Mucosa of descending colon (tissue), 3 donors: Measurements from ENCODE around the gene RET. TPM values are rescaled to one million over a fixed set of nuclear protein-coding genes. Genes with fewer than 3 reads are reported as not detected.

Experiments used
- ATAC-seq: fragments of 200-7000 bp; cut with Tn5 transposase; one replicate; pipeline ENCODE4 v1.9.1; 2020; ENCODE audit warnings: mild to moderate bottlenecking, moderate library complexity
- DNase-seq, 3 donors: peaks; one replicate each; pipeline ENCODE4 v3.0.0-alpha.2; 2020
- H3K36me3 ChIP-seq: fragments of 200-600 bp; one replicate; pipeline ENCODE4 v1.8.0; 2021; ENCODE audit warnings: low read depth, mild to moderate bottlenecking
- H3K4me1 ChIP-seq: fragments of 200-600 bp; one replicate; pipeline ENCODE4 v1.8.0; 2021; ENCODE audit warnings: low read depth, mild to moderate bottlenecking
- H3K4me3 ChIP-seq: fragments of 200-600 bp; one replicate; pipeline ENCODE4 v1.8.0; 2021; ENCODE audit warnings: mild to moderate bottlenecking
- H3K9me3 ChIP-seq: fragments of 200-600 bp; one replicate; pipeline ENCODE4 v1.8.0; 2021; ENCODE audit warnings: mild to moderate bottlenecking
- CTCF ChIP-seq: fragments of 200-600 bp; IDR thresholded peaks from one replicate; pipeline ENCODE4 v1.8.0; 2022; ENCODE audit warnings: antibody characterized with exemption, mild to moderate bottlenecking
- intact Hi-C, 2 donors: fragments of 100-400 bp; cut with DNase I in 1 of 2; cut with micrococcal nuclease in 1 of 2; formaldehyde crosslinking; loops; one replicate each; pipeline versions ENCODE4 v1.11.0 to v1.11.1; 2022; cut with DNase I, micrococcal nuclease
- total RNA-seq, 3 donors: library from RNA; stranded (reverse); fragmentation: NEBNext Ultra II Directional in 2 of 3; extraction: Animal tissue kit (Norgen Biotek cat#: 25700) in 2 of 3; gene quantifications; one replicate each; pipeline versions ENCODE4 v1.2.1 to v1.2.4, GENCODE V29; 2021 to 2023
- donor health status: DM: no; HTN: no; CAD: no; lungs with moderate emphysema.
- donor health status: DM: no; HTN: no; CAD: no.
- donor health status: DM: no; HTN: yes; CAD: no.

RET gene
- total RNA-seq, 3 donors from 2014 or later: 0.84 to 13.5 (median 1.6) TPM

DNA sequence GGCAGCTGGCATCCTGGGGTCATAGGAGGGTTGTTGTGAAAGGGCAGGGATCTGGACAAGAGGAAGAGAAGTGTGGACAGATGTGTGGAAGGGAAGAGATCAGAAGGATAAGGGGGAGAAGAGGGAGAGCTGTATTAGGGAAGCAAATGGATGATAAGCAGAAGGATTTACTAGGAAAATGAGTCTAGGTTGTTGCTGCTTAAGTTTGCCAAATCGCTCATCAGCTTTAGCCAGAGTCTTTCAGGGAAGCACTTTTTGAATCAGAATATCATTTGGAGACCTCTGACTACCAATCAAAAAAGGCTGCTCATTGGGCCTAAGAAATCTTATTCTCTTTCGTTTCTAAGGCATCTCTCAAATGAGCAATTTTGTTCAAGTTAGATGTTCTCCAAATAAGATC lies 58.8 kb downstream of the RET start:
- Histone ChIP-seq H3K4me3 (no peak overlapping the region), H3K4me1 (peaks cover 13% of the 10 kb centered on the region), H3K9me3 (no peaks in the 10 kb centered on the region), H3K36me3 (no peaks in the 10 kb centered on the region)
- intact Hi-C loops: no loop called here
- DNase-seq (no peak), ATAC-seq (no peak)
- TF ChIP-seq CTCF: no peak

- DNase-seq (peak in 1 of 3 donors; percentile 29), ATAC-seq (no peak)
- TF ChIP-seq CTCF: no peak
- peaks cover 13% of the 10 kb centered on the region for H3K4me1 ChIP-seq
- intact Hi-C loops: no loop called here
- no peak overlapping the region for H3K4me3 ChIP-seq
- H3K9me3 ChIP-seq: no peaks in the 10 kb centered on the region
- no peaks in the 10 kb centered on the region for H3K36me3 ChIP-seq
These were observed 59.6 kb downstream of the RET start for GRCh38 chr10:43136432-43136831.

DNA sequence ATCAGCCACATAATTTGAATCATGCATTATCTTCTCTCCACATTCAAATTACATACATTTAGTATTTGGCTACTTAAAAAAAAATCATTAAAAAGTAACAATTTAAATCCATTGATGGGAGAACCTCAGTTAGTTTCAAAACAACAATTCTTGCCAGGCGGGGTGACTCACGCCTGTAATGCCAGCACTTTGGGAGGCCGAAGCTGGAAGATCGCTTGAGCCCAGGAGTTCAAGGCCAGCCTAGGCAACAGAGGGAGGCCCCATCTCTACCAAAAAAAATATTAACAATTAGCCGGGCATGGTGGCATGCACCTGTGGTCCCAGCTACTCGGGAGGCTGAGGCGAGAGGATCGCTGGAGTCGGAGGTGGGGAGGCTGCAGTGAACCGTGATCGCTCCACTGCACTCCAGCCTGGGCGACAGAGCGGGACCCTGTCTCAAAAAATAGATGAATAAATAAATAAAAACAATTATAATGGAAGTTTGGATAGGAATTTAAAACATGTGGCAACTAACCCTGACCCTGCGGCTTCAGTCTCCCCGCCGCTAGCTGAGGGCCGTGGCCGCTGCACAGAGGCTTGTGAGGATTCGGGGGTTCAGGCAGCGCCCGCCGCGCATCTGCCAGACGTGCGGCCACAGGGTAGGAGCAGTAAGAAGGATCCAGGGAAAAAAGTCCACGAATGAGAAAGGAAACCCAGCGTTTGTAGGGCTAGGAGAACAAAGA lies 60.3 kb downstream of the RET start:
- ATAC-seq: no peak
- TF ChIP-seq CTCF: no peak
- intact Hi-C loops: no loop called here
- peak in 1 of 3 donors; percentile 20 for DNase-seq
- Histone ChIP-seq H3K4me1 (peaks cover 13% of the 10 kb centered on the region), H3K36me3 (no peaks in the 10 kb centered on the region), H3K9me3 (no peaks in the 10 kb centered on the region), H3K4me3 (peak overlapping the region; percentile 62)

DNA sequence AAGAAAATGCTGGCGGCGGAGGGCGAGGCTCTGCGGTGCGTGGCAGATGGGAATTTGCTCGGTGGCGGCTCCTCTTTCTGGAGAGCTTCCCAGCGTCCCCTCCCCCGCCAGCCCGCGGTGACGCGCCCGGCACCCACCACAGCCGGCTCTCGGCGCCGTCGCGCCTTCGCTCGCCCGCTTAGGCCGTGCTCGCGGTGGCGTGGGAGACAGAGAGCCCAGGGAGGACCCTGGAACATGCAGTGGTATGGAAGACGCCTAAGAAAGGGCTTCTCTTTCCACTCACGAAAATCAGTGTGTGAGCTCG lies 60.8 kb downstream of the RET start:
- H3K9me3 ChIP-seq: no peaks in the 10 kb centered on the region
- intact Hi-C loops: no loop called here
- H3K4me1 ChIP-seq: peaks cover 13% of the 10 kb centered on the region
- TF ChIP-seq CTCF: no peak
- no peaks in the 10 kb centered on the region for H3K36me3 ChIP-seq
- H3K4me3 ChIP-seq: peak overlapping the region; percentile 62
- DNase-seq: peak; percentile 37 to 64 (median 63)
- ATAC-seq: peak; percentile 42

- Histone ChIP-seq H3K4me1 (peaks cover 13% of the 10 kb centered on the region), H3K36me3 (no peaks in the 10 kb centered on the region), H3K4me3 (peak within 1 kb of the TSS; percentile 62), H3K9me3 (no peaks in the 10 kb centered on the region)
- no peak for TF ChIP-seq CTCF
- ATAC-seq (peak; percentile 97), DNase-seq (peak; percentile 91 to 92 (median 92))
- intact Hi-C loops: no loop called here
These were observed 61.3 kb downstream of the RET start, which contains the start of gene CSGALNACT2 for GRCh38 chr10:43138021-43138756. Gene CSGALNACT2, plus strand, starts transcription at chr10:43138445. Its CDS starts 16,705 bp downstream, at chr10:43155150.
